ENCODE measurements around the gene OR1Q1.
"Not testable (repeated sequence)": the region's sequence is repeated elsewhere in the genome, so short reads cannot be mapped to it uniquely, and the experiment has no call there.

Gene OR1Q1, protein sequence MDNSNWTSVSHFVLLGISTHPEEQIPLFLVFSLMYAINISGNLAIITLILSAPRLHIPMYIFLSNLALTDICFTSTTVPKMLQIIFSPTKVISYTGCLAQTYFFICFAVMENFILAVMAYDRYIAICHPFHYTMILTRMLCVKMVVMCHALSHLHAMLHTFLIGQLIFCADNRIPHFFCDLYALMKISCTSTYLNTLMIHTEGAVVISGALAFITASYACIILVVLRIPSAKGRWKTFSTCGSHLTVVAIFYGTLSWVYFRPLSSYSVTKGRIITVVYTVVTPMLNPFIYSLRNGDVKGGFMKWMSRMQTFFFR

DNA sequence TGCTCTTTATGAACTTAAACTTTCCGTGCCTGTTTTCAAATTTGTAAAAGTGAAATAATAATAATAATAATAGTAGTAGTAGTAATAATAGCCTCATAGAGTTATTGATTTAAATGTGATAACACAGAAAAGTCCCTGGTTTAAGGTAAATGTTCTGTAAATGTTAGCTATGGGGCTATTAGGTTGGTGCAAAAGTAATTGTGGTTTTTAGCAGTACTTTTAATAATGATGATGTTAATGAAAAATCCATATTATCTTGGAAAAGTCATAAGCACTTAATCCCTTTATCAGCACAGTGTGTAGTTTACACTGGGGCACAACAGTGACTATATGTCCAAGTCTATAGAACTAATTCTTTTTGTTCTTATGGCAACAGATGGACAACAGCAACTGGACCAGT lies at the start of gene OR1Q1:
Gene OR1Q1 (plus strand): TSS at position 377 of the 400 bp plus-strand sequence. CDS start 0 bp downstream, at position 377.
- no peaks in the 10 kb centered on the region for H3K27me3 ChIP-seq
- TF ChIP-seq, protein P1, sequence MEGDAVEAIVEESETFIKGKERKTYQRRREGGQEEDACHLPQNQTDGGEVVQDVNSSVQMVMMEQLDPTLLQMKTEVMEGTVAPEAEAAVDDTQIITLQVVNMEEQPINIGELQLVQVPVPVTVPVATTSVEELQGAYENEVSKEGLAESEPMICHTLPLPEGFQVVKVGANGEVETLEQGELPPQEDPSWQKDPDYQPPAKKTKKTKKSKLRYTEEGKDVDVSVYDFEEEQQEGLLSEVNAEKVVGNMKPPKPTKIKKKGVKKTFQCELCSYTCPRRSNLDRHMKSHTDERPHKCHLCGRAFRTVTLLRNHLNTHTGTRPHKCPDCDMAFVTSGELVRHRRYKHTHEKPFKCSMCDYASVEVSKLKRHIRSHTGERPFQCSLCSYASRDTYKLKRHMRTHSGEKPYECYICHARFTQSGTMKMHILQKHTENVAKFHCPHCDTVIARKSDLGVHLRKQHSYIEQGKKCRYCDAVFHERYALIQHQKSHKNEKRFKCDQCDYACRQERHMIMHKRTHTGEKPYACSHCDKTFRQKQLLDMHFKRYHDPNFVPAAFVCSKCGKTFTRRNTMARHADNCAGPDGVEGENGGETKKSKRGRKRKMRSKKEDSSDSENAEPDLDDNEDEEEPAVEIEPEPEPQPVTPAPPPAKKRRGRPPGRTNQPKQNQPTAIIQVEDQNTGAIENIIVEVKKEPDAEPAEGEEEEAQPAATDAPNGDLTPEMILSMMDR (IDR thresholded peaks at IDR 0.05) = no peak

DNA sequence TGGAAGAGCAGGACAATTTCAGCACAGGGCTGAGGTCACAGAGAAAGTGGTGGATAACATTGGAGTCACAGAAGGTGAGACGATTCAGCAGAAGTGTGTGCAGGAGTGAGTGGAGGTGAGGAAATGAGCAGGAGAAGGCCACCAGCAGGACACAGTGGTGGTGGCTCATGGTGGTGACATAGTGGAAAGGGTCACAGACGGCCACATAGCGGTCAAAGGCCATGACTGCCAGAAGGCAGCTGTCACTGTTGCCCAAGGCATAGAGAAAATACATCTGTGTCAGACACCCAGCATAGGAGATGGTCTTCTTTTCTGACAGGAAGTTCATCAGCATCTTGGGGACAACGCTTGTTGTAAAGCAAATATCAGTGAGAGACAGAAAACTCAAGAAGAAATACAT lies 46.6 kb upstream of the OR1Q1 start:
- Histone ChIP-seq H3K27ac (no peak overlapping the region), H3K27me3 (no peaks in the 10 kb centered on the region), H3K9me3 (no peaks in the 10 kb centered on the region), H3K4me1 (ENCODE audit: control insufficient read depth in 1 of 2, insufficient read depth in 1 of 2, low read depth in 1 of 2, low read length in 1 of 2) (no peaks in the 10 kb centered on the region), H3K4me3 (ENCODE audit: low read depth in 1 of 2, low read length in 1 of 2) (no peak overlapping the region), H3K36me3 (no peaks in the 10 kb centered on the region)
- TF ChIP-seq, protein P1 (IDR thresholded peaks at IDR 0.05) = no peak

More for the DNA sequence above, at the start of gene OR1Q1:
- Histone ChIP-seq H3K4me3 (ENCODE audit: low read depth in 1 of 2, low read length in 1 of 2) (no peak within 1 kb of the TSS), H3K27ac (no peak within 1 kb of the TSS), H3K9me3 (no peaks in the 10 kb centered on the region), H3K4me1 (ENCODE audit: control insufficient read depth in 1 of 2, insufficient read depth in 1 of 2, low read depth in 1 of 2, low read length in 1 of 2) (no peaks in the 10 kb centered on the region), H3K36me3 (no peaks in the 10 kb centered on the region)

GRCh38 chr9:122572456-122572855 lies 42.1 kb upstream of the OR1Q1 start:
- no peaks in the 10 kb centered on the region for H3K9me3 ChIP-seq
- no peak overlapping the region for H3K4me3 ChIP-seq (ENCODE audit: low read depth in 1 of 2, low read length in 1 of 2)
- no peak overlapping the region for H3K27ac ChIP-seq
- H3K36me3 ChIP-seq = no peaks in the 10 kb centered on the region
- no peaks in the 10 kb centered on the region for H3K27me3 ChIP-seq
- no peaks in the 10 kb centered on the region for H3K4me1 ChIP-seq (ENCODE audit: control insufficient read depth in 1 of 2, insufficient read depth in 1 of 2, low read depth in 1 of 2, low read length in 1 of 2)
- TF ChIP-seq, protein P1 (IDR thresholded peaks at IDR 0.05) = no peak

DNA sequence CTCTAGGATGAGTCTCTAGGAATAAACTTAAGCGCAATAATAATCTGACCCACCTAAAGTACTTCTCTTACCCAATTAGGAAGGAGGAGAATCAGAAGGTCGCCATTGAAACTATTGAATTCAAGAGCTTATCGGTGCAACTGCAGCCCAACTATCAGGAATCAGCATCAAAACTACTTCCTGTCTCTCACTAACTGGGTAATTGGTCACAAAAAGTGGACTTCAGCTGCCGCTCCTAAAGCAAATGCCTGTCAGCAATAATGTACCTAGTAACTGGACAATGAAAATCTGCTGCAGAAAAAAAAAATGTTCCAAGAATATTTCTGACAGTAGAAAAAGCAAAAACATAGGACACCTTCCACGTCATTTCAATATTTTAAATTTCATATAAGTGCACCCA lies 34.7 kb upstream of the OR1Q1 start:
- H3K36me3 ChIP-seq = no peaks in the 10 kb centered on the region
- TF ChIP-seq, protein P1 (IDR thresholded peaks at IDR 0.05) = no peak

GRCh38 chr9:122580360-122580759 lies 34.2 kb upstream of the OR1Q1 start:
- Histone ChIP-seq H3K27ac (no peak overlapping the region), H3K4me1 (ENCODE audit: control insufficient read depth in 1 of 2, insufficient read depth in 1 of 2, low read depth in 1 of 2, low read length in 1 of 2) (no peaks in the 10 kb centered on the region), H3K27me3 (no peaks in the 10 kb centered on the region), H3K36me3 (no peaks in the 10 kb centered on the region), H3K9me3 (no peaks in the 10 kb centered on the region), H3K4me3 (ENCODE audit: low read depth in 1 of 2, low read length in 1 of 2) (no peak overlapping the region)
- TF ChIP-seq, protein P1 (IDR thresholded peaks at IDR 0.05) = no peak

More for the DNA sequence above, 34.7 kb upstream of the OR1Q1 start:
- Histone ChIP-seq H3K27ac (no peak overlapping the region), H3K4me3 (ENCODE audit: low read depth in 1 of 2, low read length in 1 of 2) (no peak overlapping the region), H3K4me1 (ENCODE audit: control insufficient read depth in 1 of 2, insufficient read depth in 1 of 2, low read depth in 1 of 2, low read length in 1 of 2) (no peaks in the 10 kb centered on the region), H3K9me3 (no peaks in the 10 kb centered on the region), H3K27me3 (no peaks in the 10 kb centered on the region)

GRCh38 chr9:122583284-122583683 lies 31.3 kb upstream of the OR1Q1 start, which contains the start of gene OR1L8:
Gene OR1L8, minus strand, starts transcription at chr9:122583384. Its CDS starts 14,907 bp downstream, at chr9:122568477.
- not testable (repeated sequence) for H3K4me1 ChIP-seq (ENCODE audit: control insufficient read depth in 1 of 2, insufficient read depth in 1 of 2, low read depth in 1 of 2, low read length in 1 of 2); H3K27me3 ChIP-seq; H3K9me3 ChIP-seq; H3K4me3 ChIP-seq (ENCODE audit: low read depth in 1 of 2, low read length in 1 of 2); H3K36me3 ChIP-seq; H3K27ac ChIP-seq
